Transverse colon (tissue), 4 donors: ENCODE measurements around the gene TEKT2. TPM values are rescaled to one million over a fixed set of nuclear protein-coding genes. Genes with fewer than 3 reads are reported as not detected.
A peak's percentile ranks its signal among the peaks of the same experiment; 100 is the strongest.

Source experiments
- DNase-seq: peaks from one replicate; pipeline ENCODE4 v3.0.0-alpha.2; 2019
- H3K27ac ChIP-seq, 4 donors: fragments of 200-600 bp; sonication (generic); 2 replicates each; pipeline ENCODE4 v1.5.1; 2016 to 2018; ENCODE audit warnings: inconsistent platforms in 4 of 4
- H3K27me3 ChIP-seq: fragments of 200-600 bp; sonication (generic); 2 replicates; pipeline ENCODE4 v1.5.1; 2017; ENCODE audit warnings: inconsistent platforms
- H3K36me3 ChIP-seq, 4 donors: fragments of 200-600 bp; sonication (generic); 2 replicates each; pipeline ENCODE4 v1.5.1; 2017 to 2019; ENCODE audit warnings: inconsistent platforms in 4 of 4
- H3K4me1 ChIP-seq, 4 donors: fragments of 200-600 bp; sonication (generic); 2 replicates each; pipeline ENCODE4 v1.5.1; 2017 to 2020; ENCODE audit warnings: inconsistent platforms in 4 of 4
- H3K4me3 ChIP-seq, 4 donors: fragments of 200-600 bp; sonication (generic); 1 replicate in 1 of 4; 2 replicates in 3 of 4; pipeline versions ENCODE4 v1.5.1 to v1.6.1; 2017 to 2019; ENCODE audit warnings: inconsistent platforms in 4 of 4
- H3K9me3 ChIP-seq, 2 donors: fragments of 200-600 bp; sonication (generic); 2 replicates each; pipeline ENCODE4 v1.5.1; 2017 to 2019; ENCODE audit warnings: inconsistent platforms in 2 of 2
- CTCF ChIP-seq, 5 experiments: fragments of 200-600 bp in 3 of 5; fragments of 450-650 bp in 2 of 5; sonication (generic) in 3 of 5; IDR thresholded peaks; 1 replicate in 2 of 5; 2 replicates in 3 of 5; pipeline ENCODE4 v1.5.1; 2016 to 2017; ENCODE audit warnings: antibody characterized with exemption in 5 of 5, inconsistent platforms in 3 of 5, mild to moderate bottlenecking in 2 of 5, moderate library complexity in 1 of 5
- EP300 ChIP-seq: sonication (generic); formaldehyde crosslinking; IDR thresholded peaks from one replicate; pipeline ENCODE4 v1.6.1; 2017; ENCODE audit warnings: antibody characterized with exemption, low read depth
- POLR2A ChIP-seq: fragments of 450-650 bp; IDR thresholded peaks from one replicate; pipeline ENCODE4 v1.6.1; 2016; ENCODE audit warnings: antibody characterized with exemption, mild to moderate bottlenecking, moderate library complexity
- POLR2AphosphoS5 ChIP-seq, 3 donors: sonication (generic); formaldehyde crosslinking; IDR thresholded peaks; one replicate each; pipeline ENCODE4 v1.6.1; 2016; ENCODE audit warnings: antibody characterized with exemption in 3 of 3
- WGBS, 2 donors: methylation state at CpG; one replicate each; pipeline ENCODE4 v1.1.5; 2018; ENCODE audit warnings: low coverage in 1 of 2; 5-methylcytosine and 5-hydroxymethylcytosine counted together
- in situ Hi-C, 4 donors: fragments of 200-750 bp; cut with MboI; loops; one replicate each; pipeline versions ENCODE4 v1.15.0 to v1.15.1; 2017; ENCODE audit warnings: low sequenced_read_pairs in 3 of 4, low pct_ligation_motif_present in 1 of 4, low pct_unique_long_range_greater_than_20kb in 1 of 4
- intact Hi-C: fragments of 100-400 bp; cut with DNase I; formaldehyde crosslinking; loops from one replicate; pipeline ENCODE4 v1.15.1; 2023; ENCODE audit warnings: low total_unique reads
- total RNA-seq, 4 donors: library from RNA; depleted of rRNA; stranded (reverse); fragments of >200 nt; gene quantifications; one replicate each; pipeline ENCODE4 v1.1.0, GENCODE V29; 2016

TEKT2 gene
- total RNA-seq, 4 donors from 2014 or later, result not detected

GRCh38 chr1:36097693-36098585 is 14.0 kb downstream of the TEKT2 start:
- TF ChIP-seq POLR2A (no peak), POLR2AphosphoS5 (IDR thresholded peaks at IDR 0.05) (no peak), EP300 (no peak), CTCF (IDR thresholded peaks at IDR 0.05) (no peak)
- Histone ChIP-seq H3K27ac (no peak overlapping the region), H3K9me3 (no peaks in the 10 kb centered on the region), H3K27me3 (no peaks in the 10 kb centered on the region), H3K4me3 (no peak overlapping the region), H3K4me1 (peaks cover 0 to 8% (median 3%) of the 10 kb centered on the region in 4 donors), H3K36me3 (peaks cover 0 to 22% (median 3%) of the 10 kb centered on the region in 4 donors)
- DNase-seq, result no peak
- in situ Hi-C loops, result loop anchor here in 1 of 4 donors (10.0 kb wide), 1 partner anchor 87 kb away; no protein-coding TSS in a partner anchor
- intact Hi-C loops, result loop anchor here (2.0 to 5.0 kb wide), 2 partner anchors 37 to 324 kb away; no protein-coding TSS in a partner anchor
- 83% methylated on average over 23 of the region's 33 CpGs; no CpG with 5 or more reads in 1 of the 2 donors for WGBS, 2 donors

GRCh38 chr1:36098650-36099365 is 14.9 kb downstream of the TEKT2 start:
- no peaks in the 10 kb centered on the region for H3K27me3 ChIP-seq
- intact Hi-C loops (loop anchor here (2.0 to 5.0 kb wide), 2 partner anchors 36 to 323 kb away; no protein-coding TSS in a partner anchor), in situ Hi-C loops (loop anchor here in 1 of 4 donors (10.0 kb wide), 1 partner anchor 86 kb away; no protein-coding TSS in a partner anchor)
- no peak for TF ChIP-seq POLR2AphosphoS5 (IDR thresholded peaks at IDR 0.05)
- TF ChIP-seq CTCF (IDR thresholded peaks at IDR 0.05), result no peak
- TF ChIP-seq EP300, result no peak
- TF ChIP-seq POLR2A, result no peak
- no peak for DNase-seq
- H3K27ac ChIP-seq, result no peak overlapping the region
- H3K4me1 ChIP-seq, result peaks cover 0 to 8% (median 3%) of the 10 kb centered on the region in 4 donors
- no peaks in the 10 kb centered on the region for H3K9me3 ChIP-seq
- H3K4me3 ChIP-seq, result no peak overlapping the region
- H3K36me3 ChIP-seq, result peaks cover 0 to 15% (median 0%) of the 10 kb centered on the region in 4 donors
- 83% methylated on average over 4 of the region's 13 CpGs; no CpG with 5 or more reads in 1 of the 2 donors for WGBS, 2 donors

- H3K4me1 ChIP-seq, result peaks cover 0 to 8% (median 3%) of the 10 kb centered on the region in 4 donors
- peak; percentile 84 for DNase-seq
- H3K36me3 ChIP-seq, result peaks cover 0 to 5% (median 0%) of the 10 kb centered on the region in 4 donors
- in situ Hi-C loops (loop anchor here in 3 of 4 donors (10.0 to 25.0 kb wide), 5 partner anchors 85 to 312 kb away; no protein-coding TSS in a partner anchor), intact Hi-C loops (loop anchor here (2.0 to 5.0 kb wide), 2 partner anchors 35 to 322 kb away; no protein-coding TSS in a partner anchor)
- no peaks in the 10 kb centered on the region for H3K27me3 ChIP-seq
- H3K9me3 ChIP-seq, result no peaks in the 10 kb centered on the region
- TF ChIP-seq POLR2AphosphoS5 (IDR thresholded peaks at IDR 0.05), result no peak
- TF ChIP-seq CTCF (IDR thresholded peaks at IDR 0.05), result peak; percentile 77 to 93 (median 86)
- no peak for TF ChIP-seq POLR2A
- TF ChIP-seq EP300, result no peak
- 30% methylated on average over 18 of the region's 18 CpGs; no CpG with 5 or more reads in 1 of the 2 donors for WGBS, 2 donors
- H3K27ac ChIP-seq, result no peak overlapping the region
- no peak overlapping the region for H3K4me3 ChIP-seq
Observed at GRCh38 chr1:36099681-36100341, 15.9 kb downstream of the TEKT2 start.
